GM12878 (cell line): ENCODE measurements around the gene SPINK4. TPM values are rescaled to one million over a fixed set of nuclear protein-coding genes. Genes with fewer than 3 reads are reported as not detected.

Source experiments
- CBFB ChIP-seq: IDR thresholded peaks from 2 replicates; pipeline ENCODE4 v1.6.1; 2016; ENCODE audit warnings: antibody characterized with exemption, low read depth
- CHD4 ChIP-seq: fragments of 200-600 bp; sonication (generic); IDR thresholded peaks from 2 replicates; pipeline ENCODE4 v1.6.1; 2016; ENCODE audit warnings: mild to moderate bottlenecking
- FOXM1 ChIP-seq: IDR thresholded peaks from 2 replicates; pipeline ENCODE4 v1.6.1; 2012; ENCODE audit warnings: low read depth, mild to moderate bottlenecking, inconsistent platforms, low read length, moderate library complexity
- HCFC1 ChIP-seq: fragments of 150-350 bp; IDR thresholded peaks from 2 replicates; pipeline ENCODE4 v1.6.1; 2014; ENCODE audit warnings: low read length
- IKZF2 ChIP-seq, 2 experiments: fragments of 450-650 bp; IDR thresholded peaks; 2 replicates each; pipeline ENCODE4 v1.6.1; 2017; ENCODE audit warnings: mild to moderate bottlenecking in 2 of 2, moderate library complexity in 2 of 2
- KDM1A ChIP-seq: fragments of 200-600 bp; sonication (generic); IDR thresholded peaks from 2 replicates; pipeline ENCODE4 v1.6.1; 2016; ENCODE audit warnings: borderline replicate concordance
- MXI1 ChIP-seq: fragments of 150-350 bp; IDR thresholded peaks from 2 replicates; pipeline ENCODE4 v1.6.1; 2011; ENCODE audit warnings: low read depth, mild to moderate bottlenecking, inconsistent platforms, low read length, improper control_type of control experiment
- NFYA ChIP-seq: IDR thresholded peaks from 2 replicates; pipeline ENCODE4 v1.6.1; 2011; ENCODE audit warnings: low read depth, mild to moderate bottlenecking, low read length, improper control_type of control experiment, borderline replicate concordance
- PRDM15 ChIP-seq: fragments of 450-650 bp; formaldehyde crosslinking; IDR thresholded peaks from 2 replicates; pipeline ENCODE4 v1.4.0; 2020; ENCODE audit warnings: mild to moderate bottlenecking, moderate library complexity
- RAD21 ChIP-seq: IDR thresholded peaks from 2 replicates; pipeline ENCODE4 v1.6.1; 2011; ENCODE audit warnings: mild to moderate bottlenecking, low read depth, low read length, moderate library complexity; ENCODE audit not compliant: insufficient read depth
- RB1 ChIP-seq: fragments of 450-650 bp; formaldehyde crosslinking; IDR thresholded peaks from 2 replicates; pipeline ENCODE4 v1.6.1; 2017; ENCODE audit warnings: mild to moderate bottlenecking, borderline replicate concordance
- SIN3A ChIP-seq: IDR thresholded peaks from 2 replicates; pipeline ENCODE4 v1.6.1; 2012; ENCODE audit warnings: low read depth, low read length, improper control_type of control experiment
- SPI1 ChIP-seq: IDR thresholded peaks from 2 replicates; pipeline ENCODE4 v1.6.1; 2011; ENCODE audit warnings: low read depth, mild to moderate bottlenecking, low read length, moderate library complexity, borderline replicate concordance; ENCODE audit not compliant: insufficient read depth
- TCF3 ChIP-seq: IDR thresholded peaks from 2 replicates; pipeline ENCODE4 v1.6.1; 2012; ENCODE audit warnings: low read depth, mild to moderate bottlenecking, low read length, borderline replicate concordance; ENCODE audit not compliant: insufficient read depth
- ZNF592 ChIP-seq: fragments of 450-650 bp; IDR thresholded peaks from 2 replicates; pipeline ENCODE4 v1.6.1; 2017; ENCODE audit warnings: mild to moderate bottlenecking, moderate library complexity
- ZNF622 ChIP-seq: fragments of 450-650 bp; IDR thresholded peaks from 2 replicates; pipeline ENCODE4 v1.6.1; 2017; ENCODE audit warnings: mild to moderate bottlenecking, inconsistent platforms
- ZSCAN29 ChIP-seq: fragments of 450-650 bp; IDR thresholded peaks from 2 replicates; pipeline ENCODE4 v1.6.1; 2017; ENCODE audit warnings: mild to moderate bottlenecking, moderate library complexity
- polyA plus RNA-seq, 11 experiments: library from polyadenylated mRNA; depleted of rRNA in 4 of 11; unstranded in 6 of 11; stranded (reverse) in 5 of 11; fragments of >200 nt; fragmentation: Nextera tagmentation in 4 of 11; fragmentation: Illumina TruSeq in 1 of 11; extraction: Ambion mirVana in 4 of 11; extraction: Trizol in 1 of 11; gene quantifications; 1 replicate in 1 of 11; 2 replicates in 10 of 11; pipeline versions ENCODE4 v1.2.1 to v1.2.3, GENCODE V29; 2011 to 2016; ENCODE audit warnings: inconsistent platforms in 2 of 11, missing spikeins in 2 of 11, low read depth in 1 of 11
- total RNA-seq, 4 experiments: library from RNA; depleted of rRNA in 3 of 4; stranded (reverse); fragments of >200 nt in 3 of 4; fragmentation: Illumina TruSeq in 1 of 4; extraction: Trizol in 1 of 4; gene quantifications; 2 replicates each; pipeline versions ENCODE4 v1.2.1 to v1.2.3, GENCODE V29; 2013 to 2021

The SPINK4 gene
- total and polyA plus RNA-seq, 10 of the 15 experiments (the other 5 are each of a cell fraction or from before 2014, with no cell fraction given): not detected

GRCh38 chr9:33297432-33297831, 57.5 kb downstream of the SPINK4 start (continued):
- no peak for TF ChIP-seq RAD21
- no peak for TF ChIP-seq NFYA
- TF ChIP-seq KDM1A: no peak
- no peak for TF ChIP-seq PRDM15 (CRISPR knock-in tag)
- peak; percentile 59 to 68; a peak in 2 of 4 replicates for TF ChIP-seq IKZF2 (IDR thresholded peaks at IDR 0.05)
- no peak for TF ChIP-seq ZNF622
- TF ChIP-seq CHD4: no peak
- no peak for TF ChIP-seq ZNF592
- TF ChIP-seq FOXM1: no peak
- peak; percentile 85; the same call in 1 of the 2 replicates for TF ChIP-seq TCF3
- TF ChIP-seq SPI1: peak; percentile 91
- TF ChIP-seq HCFC1: no peak
- no peak for TF ChIP-seq RB1
- peak; percentile 93 for TF ChIP-seq MXI1
- TF ChIP-seq SIN3A: peak; percentile 59; the same call in 1 of the 2 replicates
- no peak for TF ChIP-seq ZSCAN29
- no peak for TF ChIP-seq CBFB
